ENCODE data around the gene MYO1D.
"Not testable (repeated sequence)": the region's sequence is repeated elsewhere in the genome, so short reads cannot be mapped to it uniquely, and the experiment has no call there.

MYO1D gene

DNA sequence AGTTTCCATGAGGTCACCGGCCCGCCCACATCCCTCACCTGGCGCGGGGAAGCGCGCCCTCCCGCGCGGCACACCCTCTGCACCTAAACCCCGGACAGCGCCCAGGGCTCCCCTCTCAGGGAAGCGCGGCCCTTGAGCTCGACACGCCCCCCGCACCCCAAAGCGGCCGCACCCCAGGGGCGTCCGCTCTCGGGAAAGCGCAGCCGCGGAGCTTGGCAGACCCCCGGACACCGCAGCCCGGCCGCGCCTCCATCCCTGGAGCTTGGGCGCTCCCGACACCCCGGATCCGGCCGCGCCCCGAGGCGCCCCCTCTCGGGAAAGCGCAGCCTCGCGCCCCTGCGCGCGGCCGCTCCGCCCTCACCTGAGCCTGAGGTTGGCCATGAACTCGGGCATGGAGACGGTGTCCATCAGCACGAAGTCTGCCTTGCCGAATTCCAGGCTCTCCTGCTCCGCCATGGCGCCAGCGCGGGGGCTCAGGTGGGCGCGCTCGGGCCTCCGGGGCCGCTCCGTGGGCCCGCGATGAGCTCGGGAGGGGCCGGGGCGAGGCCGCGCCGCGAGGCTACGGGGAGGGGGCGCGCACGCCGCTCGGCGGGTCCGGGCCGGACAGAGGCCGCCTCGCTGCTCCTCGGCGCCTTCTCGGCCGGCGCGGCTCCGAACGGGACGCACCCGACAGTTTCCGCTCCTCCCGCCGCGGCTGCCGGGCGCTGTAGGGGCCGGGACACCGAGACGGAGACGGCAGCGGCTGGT, at the start of gene MYO1D:
MYO1D (minus strand) TSS at position 708 of the 747 bp plus-strand sequence; CDS start at position 456, 252 bp downstream.
- H3K4me1 ChIP-seq (ENCODE audit: control insufficient read depth, insufficient read depth, low read length), result peaks cover 11% of the 10 kb centered on the region
- peak within 1 kb of the TSS; percentile 58 to 75 for H3K9ac ChIP-seq (ENCODE audit: low read length in 2 of 2)
- H3K27ac ChIP-seq (ENCODE audit: low read length), result peak within 1 kb of the TSS; percentile 37
- H3K36me3 ChIP-seq (ENCODE audit: control insufficient read depth in 2 of 2, insufficient read depth in 2 of 2, low read length in 2 of 2), result no peaks in the 10 kb centered on the region
- H3K9me3 ChIP-seq (ENCODE audit: control insufficient read depth in 2 of 2, low read length in 2 of 2), result no peaks in the 10 kb centered on the region
- no peaks in the 10 kb centered on the region for H3K27me3 ChIP-seq (ENCODE audit: control insufficient read depth in 1 of 2, insufficient read depth in 2 of 2, low read length in 2 of 2)
- H3K4me3 ChIP-seq (ENCODE audit: low read length in 2 of 2), result peak within 1 kb of the TSS; percentile 79 to 89

DNA sequence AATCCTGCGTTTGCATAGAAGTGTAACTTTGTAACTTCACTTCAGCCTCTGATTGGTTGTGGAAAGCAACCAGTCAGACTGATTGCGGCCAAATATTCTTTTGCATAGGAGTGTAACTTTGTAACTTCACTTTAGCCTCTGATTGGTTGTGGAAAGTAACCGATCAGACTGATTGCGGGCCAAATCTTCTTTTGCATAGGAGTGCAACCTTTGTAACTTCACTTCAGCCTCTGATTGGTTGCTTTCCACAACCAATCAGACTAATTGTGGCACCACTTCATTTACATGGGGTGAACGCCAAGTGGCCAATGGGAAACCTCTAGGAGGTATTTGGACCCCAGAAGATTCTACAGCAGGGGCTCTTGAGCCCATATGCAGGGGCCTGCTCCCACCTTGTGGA, 49.3 kb upstream of the MYO1D start:
- Histone ChIP-seq H3K36me3 (ENCODE audit: control insufficient read depth in 2 of 2, insufficient read depth in 2 of 2, low read length in 2 of 2) (no peaks in the 10 kb centered on the region), H3K4me1 (ENCODE audit: control insufficient read depth, insufficient read depth, low read length) (peaks cover 10% of the 10 kb centered on the region), H3K4me3 (ENCODE audit: low read length in 2 of 2) (no peak overlapping the region), H3K27ac (ENCODE audit: low read length) (no peak overlapping the region), H3K9me3 (ENCODE audit: control insufficient read depth in 2 of 2, low read length in 2 of 2) (no peaks in the 10 kb centered on the region), H3K27me3 (ENCODE audit: control insufficient read depth in 1 of 2, insufficient read depth in 2 of 2, low read length in 2 of 2) (no peaks in the 10 kb centered on the region), H3K9ac (ENCODE audit: low read length in 2 of 2) (no peak overlapping the region)

DNA sequence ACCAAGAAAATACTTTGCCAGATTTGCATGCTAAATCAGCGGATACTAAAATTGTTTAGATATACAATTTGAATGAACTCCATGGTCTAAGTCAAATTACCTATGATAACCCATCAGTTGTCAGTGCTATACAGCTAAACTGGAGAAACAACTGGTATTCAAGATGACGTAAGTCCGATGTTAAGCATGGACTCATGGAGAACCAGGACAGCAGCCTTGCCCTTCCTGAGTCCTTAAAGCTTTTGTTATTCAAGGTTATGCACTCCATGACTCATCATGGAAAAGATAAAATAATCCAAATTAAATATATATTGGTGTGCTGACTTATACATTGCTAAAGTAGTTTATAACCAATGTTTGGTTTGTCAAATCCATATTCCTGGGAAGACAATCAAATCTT, 47.0 kb upstream of the MYO1D start:
- H3K4me3 ChIP-seq (ENCODE audit: low read length in 2 of 2); H3K27me3 ChIP-seq (ENCODE audit: control insufficient read depth in 1 of 2, insufficient read depth in 2 of 2, low read length in 2 of 2); H3K9me3 ChIP-seq (ENCODE audit: control insufficient read depth in 2 of 2, low read length in 2 of 2); H3K27ac ChIP-seq (ENCODE audit: low read length); H3K4me1 ChIP-seq (ENCODE audit: control insufficient read depth, insufficient read depth, low read length); H3K9ac ChIP-seq (ENCODE audit: low read length in 2 of 2); H3K36me3 ChIP-seq (ENCODE audit: control insufficient read depth in 2 of 2, insufficient read depth in 2 of 2, low read length in 2 of 2): not testable (repeated sequence)

DNA sequence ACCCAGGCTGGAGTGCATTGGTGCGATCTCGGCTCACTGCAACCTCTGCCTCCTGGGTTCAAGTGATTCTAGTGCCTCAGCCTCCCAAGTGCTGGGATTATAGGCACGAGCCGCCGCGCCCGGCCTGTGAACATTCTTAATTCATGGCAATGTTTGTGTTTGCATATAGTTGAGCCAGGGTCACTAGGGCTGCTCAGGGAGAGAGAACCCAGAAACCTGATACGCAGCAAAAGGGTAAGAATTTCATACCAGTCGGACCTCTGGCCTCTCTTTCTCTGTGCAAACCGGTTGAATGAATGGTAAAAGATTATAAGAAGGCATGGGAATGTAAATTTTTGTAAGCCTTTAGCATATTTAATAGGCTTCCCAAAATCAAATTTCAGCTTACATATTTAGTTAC, 44.1 kb upstream of the MYO1D start:
- Histone ChIP-seq H3K27me3 (ENCODE audit: control insufficient read depth in 1 of 2, insufficient read depth in 2 of 2, low read length in 2 of 2) (no peaks in the 10 kb centered on the region), H3K9ac (ENCODE audit: low read length in 2 of 2) (no peak overlapping the region), H3K36me3 (ENCODE audit: control insufficient read depth in 2 of 2, insufficient read depth in 2 of 2, low read length in 2 of 2) (no peaks in the 10 kb centered on the region), H3K4me1 (ENCODE audit: control insufficient read depth, insufficient read depth, low read length) (no peaks in the 10 kb centered on the region), H3K27ac (ENCODE audit: low read length) (no peak overlapping the region), H3K4me3 (ENCODE audit: low read length in 2 of 2) (no peak overlapping the region), H3K9me3 (ENCODE audit: control insufficient read depth in 2 of 2, low read length in 2 of 2) (no peaks in the 10 kb centered on the region)

DNA sequence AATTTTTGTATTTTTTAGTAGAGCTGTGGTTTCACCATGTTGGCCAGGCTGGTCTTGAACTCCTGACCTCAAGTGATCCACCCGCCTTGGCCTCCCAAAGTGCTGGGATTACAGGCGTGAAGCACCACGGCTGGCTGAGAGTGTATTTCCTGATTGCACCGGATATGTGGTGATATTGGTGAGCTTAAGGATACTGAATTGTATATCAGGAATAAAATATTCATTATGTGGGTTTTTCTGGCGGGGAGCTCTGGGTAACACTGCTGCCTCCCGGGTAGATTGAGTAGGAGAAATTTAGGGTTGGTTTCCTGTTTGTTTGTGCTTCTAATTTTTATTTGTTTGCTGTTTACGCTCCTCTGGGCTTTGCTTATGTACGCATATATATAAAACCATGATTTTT, 43.4 kb upstream of the MYO1D start:
- no peaks in the 10 kb centered on the region for H3K27me3 ChIP-seq (ENCODE audit: control insufficient read depth in 1 of 2, insufficient read depth in 2 of 2, low read length in 2 of 2)
- H3K4me3 ChIP-seq (ENCODE audit: low read length in 2 of 2), result no peak overlapping the region
- no peaks in the 10 kb centered on the region for H3K9me3 ChIP-seq (ENCODE audit: control insufficient read depth in 2 of 2, low read length in 2 of 2)
- H3K27ac ChIP-seq (ENCODE audit: low read length), result no peak overlapping the region
- no peaks in the 10 kb centered on the region for H3K4me1 ChIP-seq (ENCODE audit: control insufficient read depth, insufficient read depth, low read length)
- no peaks in the 10 kb centered on the region for H3K36me3 ChIP-seq (ENCODE audit: control insufficient read depth in 2 of 2, insufficient read depth in 2 of 2, low read length in 2 of 2)
- H3K9ac ChIP-seq (ENCODE audit: low read length in 2 of 2), result no peak overlapping the region

DNA sequence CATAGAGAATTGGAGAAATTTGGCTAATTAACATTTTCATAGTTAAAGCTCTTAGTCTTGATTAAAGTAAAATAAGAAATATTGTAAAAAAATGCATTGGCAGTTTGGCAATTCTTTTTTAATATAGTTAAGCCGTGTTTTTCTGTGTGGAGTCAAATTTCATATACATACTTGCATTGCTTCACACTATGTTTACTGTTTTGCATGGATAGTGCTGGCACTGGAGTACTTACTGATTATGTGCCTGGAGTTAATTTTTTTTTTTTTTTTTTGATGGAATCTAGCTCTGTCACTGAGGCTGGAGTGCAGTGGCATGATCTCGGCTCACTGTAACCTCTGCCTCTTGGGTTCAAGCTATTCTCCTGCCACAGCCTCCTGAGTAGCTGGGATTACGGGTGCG, 43.0 kb upstream of the MYO1D start:
- H3K4me3 ChIP-seq (ENCODE audit: low read length in 2 of 2); H3K9me3 ChIP-seq (ENCODE audit: control insufficient read depth in 2 of 2, low read length in 2 of 2); H3K27me3 ChIP-seq (ENCODE audit: control insufficient read depth in 1 of 2, insufficient read depth in 2 of 2, low read length in 2 of 2); H3K27ac ChIP-seq (ENCODE audit: low read length); H3K4me1 ChIP-seq (ENCODE audit: control insufficient read depth, insufficient read depth, low read length); H3K9ac ChIP-seq (ENCODE audit: low read length in 2 of 2); H3K36me3 ChIP-seq (ENCODE audit: control insufficient read depth in 2 of 2, insufficient read depth in 2 of 2, low read length in 2 of 2): not testable (repeated sequence)

DNA sequence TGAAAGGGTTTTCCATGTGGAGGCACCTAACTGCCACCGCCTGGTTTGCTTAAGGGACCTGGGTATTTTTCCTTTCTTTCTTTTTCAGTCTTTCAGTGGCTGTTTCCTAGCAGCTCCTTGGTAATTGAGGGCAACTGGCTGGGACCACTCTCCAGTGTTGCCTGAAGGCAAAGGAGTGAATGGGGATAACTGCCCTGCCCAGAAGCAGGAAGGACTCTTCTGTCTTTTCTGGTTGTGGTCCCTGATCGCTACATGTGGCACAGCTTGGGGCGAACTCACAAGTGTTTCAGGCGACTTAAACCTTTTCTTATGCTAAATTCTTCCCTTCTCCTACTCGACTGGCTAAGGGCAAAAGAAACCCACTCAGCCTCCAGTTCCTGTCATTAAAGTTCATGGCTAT, 40.9 kb upstream of the MYO1D start:
- Histone ChIP-seq H3K27me3 (ENCODE audit: control insufficient read depth in 1 of 2, insufficient read depth in 2 of 2, low read length in 2 of 2) (no peaks in the 10 kb centered on the region), H3K4me3 (ENCODE audit: low read length in 2 of 2) (no peak overlapping the region), H3K9ac (ENCODE audit: low read length in 2 of 2) (no peak overlapping the region), H3K36me3 (ENCODE audit: control insufficient read depth in 2 of 2, insufficient read depth in 2 of 2, low read length in 2 of 2) (no peaks in the 10 kb centered on the region), H3K4me1 (ENCODE audit: control insufficient read depth, insufficient read depth, low read length) (no peaks in the 10 kb centered on the region), H3K9me3 (ENCODE audit: control insufficient read depth in 2 of 2, low read length in 2 of 2) (no peaks in the 10 kb centered on the region), H3K27ac (ENCODE audit: low read length) (no peak overlapping the region)

DNA sequence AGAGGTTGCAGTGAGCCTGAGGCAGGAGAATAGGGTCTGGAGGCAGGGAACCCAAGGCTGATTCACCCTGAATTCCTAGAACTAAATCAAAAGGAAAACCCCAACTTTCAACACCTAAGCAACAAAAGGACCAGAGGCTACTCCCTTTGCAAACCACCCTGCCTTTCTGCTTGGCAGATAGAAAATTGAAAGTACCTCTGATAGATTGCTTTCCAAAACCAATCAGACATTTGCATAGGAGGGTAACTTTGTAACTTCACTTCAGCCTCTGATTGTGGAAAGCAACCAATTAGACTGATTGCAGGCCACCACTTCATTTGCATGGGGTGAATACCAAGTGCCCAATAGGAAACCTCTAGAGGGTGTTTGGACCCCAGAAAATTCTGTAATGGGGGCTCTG, 40.2 kb upstream of the MYO1D start:
- H3K4me1 ChIP-seq (ENCODE audit: control insufficient read depth, insufficient read depth, low read length), result peaks cover 2% of the 10 kb centered on the region
- no peak overlapping the region for H3K4me3 ChIP-seq (ENCODE audit: low read length in 2 of 2)
- no peaks in the 10 kb centered on the region for H3K27me3 ChIP-seq (ENCODE audit: control insufficient read depth in 1 of 2, insufficient read depth in 2 of 2, low read length in 2 of 2)
- no peak overlapping the region for H3K9ac ChIP-seq (ENCODE audit: low read length in 2 of 2)
- H3K9me3 ChIP-seq (ENCODE audit: control insufficient read depth in 2 of 2, low read length in 2 of 2), result no peaks in the 10 kb centered on the region
- H3K36me3 ChIP-seq (ENCODE audit: control insufficient read depth in 2 of 2, insufficient read depth in 2 of 2, low read length in 2 of 2), result no peaks in the 10 kb centered on the region
- no peak overlapping the region for H3K27ac ChIP-seq (ENCODE audit: low read length)

DNA sequence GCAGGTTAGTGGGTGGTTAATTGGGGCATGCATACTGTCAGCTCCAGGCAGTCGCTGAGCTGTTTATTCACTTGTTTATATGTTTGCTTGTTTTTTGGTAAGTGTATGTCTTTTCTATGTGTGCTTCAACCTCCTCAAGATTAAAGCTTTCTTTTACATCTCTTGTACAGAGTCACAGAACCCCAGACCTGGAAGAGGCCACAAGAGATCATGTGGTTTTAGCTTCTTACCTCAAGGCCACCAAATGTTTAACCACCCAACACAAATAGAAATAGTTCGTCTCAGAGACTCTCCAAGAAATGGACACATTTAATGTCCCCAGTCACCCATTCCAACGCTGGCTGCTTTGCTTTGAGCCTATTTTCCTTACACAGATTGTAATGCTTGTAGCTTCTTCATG, 39.2 kb upstream of the MYO1D start:
- Histone ChIP-seq H3K9ac (ENCODE audit: low read length in 2 of 2) (no peak overlapping the region), H3K9me3 (ENCODE audit: control insufficient read depth in 2 of 2, low read length in 2 of 2) (no peaks in the 10 kb centered on the region), H3K27me3 (ENCODE audit: control insufficient read depth in 1 of 2, insufficient read depth in 2 of 2, low read length in 2 of 2) (no peaks in the 10 kb centered on the region), H3K4me1 (ENCODE audit: control insufficient read depth, insufficient read depth, low read length) (peaks cover 4% of the 10 kb centered on the region), H3K27ac (ENCODE audit: low read length) (no peak overlapping the region), H3K36me3 (ENCODE audit: control insufficient read depth in 2 of 2, insufficient read depth in 2 of 2, low read length in 2 of 2) (no peaks in the 10 kb centered on the region), H3K4me3 (ENCODE audit: low read length in 2 of 2) (no peak overlapping the region)

DNA sequence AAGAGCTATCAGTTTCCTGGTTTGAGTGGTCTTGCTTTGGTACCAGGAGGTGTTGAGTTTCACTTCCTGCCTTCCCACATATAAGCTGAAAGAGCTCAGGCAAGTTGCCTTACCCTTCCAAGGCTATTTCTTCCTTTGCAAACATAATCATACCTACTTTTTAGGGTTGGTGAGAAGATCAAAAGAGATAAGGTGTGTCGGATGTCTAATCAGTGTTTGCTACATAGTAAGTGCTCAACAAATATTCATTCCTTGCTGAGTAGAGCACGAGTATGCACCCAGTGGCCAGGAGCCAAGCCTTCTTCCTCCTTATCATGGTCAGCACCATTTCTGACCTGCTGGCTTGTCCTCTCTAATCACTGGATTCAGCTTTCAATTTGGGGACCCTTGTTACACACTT, 38.3 kb upstream of the MYO1D start:
- H3K27ac ChIP-seq (ENCODE audit: low read length), result no peak overlapping the region
- H3K27me3 ChIP-seq (ENCODE audit: control insufficient read depth in 1 of 2, insufficient read depth in 2 of 2, low read length in 2 of 2), result no peaks in the 10 kb centered on the region
- no peak overlapping the region for H3K4me3 ChIP-seq (ENCODE audit: low read length in 2 of 2)
- no peaks in the 10 kb centered on the region for H3K9me3 ChIP-seq (ENCODE audit: control insufficient read depth in 2 of 2, low read length in 2 of 2)
- H3K9ac ChIP-seq (ENCODE audit: low read length in 2 of 2), result no peak overlapping the region
- no peaks in the 10 kb centered on the region for H3K36me3 ChIP-seq (ENCODE audit: control insufficient read depth in 2 of 2, insufficient read depth in 2 of 2, low read length in 2 of 2)
- peaks cover 4% of the 10 kb centered on the region for H3K4me1 ChIP-seq (ENCODE audit: control insufficient read depth, insufficient read depth, low read length)

DNA sequence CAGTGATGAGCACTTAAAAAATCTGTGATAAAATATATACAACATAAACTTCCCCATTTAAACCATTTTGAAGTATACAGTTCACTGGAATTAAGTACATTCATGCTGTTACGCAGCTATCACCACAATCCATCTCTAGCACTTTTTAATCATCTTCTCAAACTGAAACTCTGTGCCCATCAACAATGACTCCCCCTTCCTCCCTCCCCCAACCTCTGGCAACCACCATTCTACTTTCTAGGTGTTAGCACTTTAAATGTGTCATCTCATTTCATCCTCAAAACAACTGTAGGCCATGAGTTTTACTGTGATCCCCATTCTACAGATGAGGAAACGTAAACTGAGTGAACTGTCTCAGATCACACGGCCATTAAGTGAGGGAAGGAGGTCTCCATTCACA, 37.3 kb upstream of the MYO1D start:
- no peaks in the 10 kb centered on the region for H3K9me3 ChIP-seq (ENCODE audit: control insufficient read depth in 2 of 2, low read length in 2 of 2)

More for the DNA sequence above, 37.3 kb upstream of the MYO1D start:
- Histone ChIP-seq H3K9ac (ENCODE audit: low read length in 2 of 2) (no peak overlapping the region), H3K27ac (ENCODE audit: low read length) (no peak overlapping the region), H3K4me3 (ENCODE audit: low read length in 2 of 2) (no peak overlapping the region), H3K36me3 (ENCODE audit: control insufficient read depth in 2 of 2, insufficient read depth in 2 of 2, low read length in 2 of 2) (no peaks in the 10 kb centered on the region), H3K4me1 (ENCODE audit: control insufficient read depth, insufficient read depth, low read length) (peaks cover 9% of the 10 kb centered on the region), H3K27me3 (ENCODE audit: control insufficient read depth in 1 of 2, insufficient read depth in 2 of 2, low read length in 2 of 2) (no peaks in the 10 kb centered on the region)
